Measurements from ENCODE around the gene RARB.

RARB gene

GRCh38 chr3:25581335-25581734 is 153.3 kb downstream of the RARB start:
- no peak for DNase-seq

- no peak for DNase-seq
These were observed 153.8 kb downstream of the RARB start for GRCh38 chr3:25581823-25582222.

- no peak for DNase-seq
These were observed 154.2 kb downstream of the RARB start for GRCh38 chr3:25582242-25582641.

- no peak for DNase-seq
These were observed 155.3 kb downstream of the RARB start for GRCh38 chr3:25583343-25583742.

GRCh38 chr3:25584011-25584789 is 156.1 kb downstream of the RARB start:
- DNase-seq, result no peak

GRCh38 chr3:25585361-25586166 is 157.5 kb downstream of the RARB start:
- no peak for DNase-seq

- DNase-seq, result no peak
These were observed 158.1 kb downstream of the RARB start for GRCh38 chr3:25586167-25586505.

- DNase-seq, result no peak
These were observed 158.5 kb downstream of the RARB start for GRCh38 chr3:25586553-25586952.

GRCh38 chr3:25587094-25587493 is 159.0 kb downstream of the RARB start:
- DNase-seq, result no peak

GRCh38 chr3:25587526-25587925 is 159.5 kb downstream of the RARB start:
- DNase-seq, result no peak

GRCh38 chr3:25587975-25588374 is 159.9 kb downstream of the RARB start:
- DNase-seq, result no peak

- DNase-seq, result no peak
These were observed 160.5 kb downstream of the RARB start for GRCh38 chr3:25588441-25589103.

- no peak for DNase-seq
These were observed 161.2 kb downstream of the RARB start for GRCh38 chr3:25589104-25589782.

- no peak for DNase-seq
These were observed 161.8 kb downstream of the RARB start for GRCh38 chr3:25589783-25590258.

GRCh38 chr3:25592510-25592968 is 164.5 kb downstream of the RARB start:
- peak in 1 of 14 donors; percentile 7 for DNase-seq

- DNase-seq, result no peak
These were observed 164.9 kb downstream of the RARB start for GRCh38 chr3:25593001-25593400.

- DNase-seq, result peak in 2 of 14 donors; percentile 7 to 29
These were observed 166.0 kb downstream of the RARB start for GRCh38 chr3:25594007-25594502.

GRCh38 chr3:25597535-25598101 is 169.6 kb downstream of the RARB start:
- DNase-seq, result no peak

GRCh38 chr3:25603703-25604102 is 175.6 kb downstream of the RARB start:
- no peak for DNase-seq

GRCh38 chr3:25604107-25604805 is 176.2 kb downstream of the RARB start:
- no peak for DNase-seq

GRCh38 chr3:25610167-25610566 is 182.1 kb downstream of the RARB start:
- DNase-seq, result no peak
